T-helper 1 cell treated with Interleukin-12 subunit alpha and Interleukin-12 subunit beta and Interleukin-4 antibody, amounts not matched to agents 30 μg/mL and 1 μg/mL, for 36 hours (primary cell): Measurements from ENCODE around the gene ZNRF3.
"Not testable (repeated sequence)": the region's sequence is repeated elsewhere in the genome, so short reads cannot be mapped to it uniquely, and the experiment has no call there.

Source experiments
- H3K27ac Mint-ChIP-seq: one replicate; pipeline ENCODE4 v1.8.0; 2021; ENCODE audit warnings: mild to moderate bottlenecking, mixed read lengths
- H3K27me3 Mint-ChIP-seq: one replicate; pipeline ENCODE4 v1.8.0; 2021; ENCODE audit warnings: low read depth, mixed read lengths
- H3K36me3 Mint-ChIP-seq: one replicate; pipeline ENCODE4 v1.8.0; 2021; ENCODE audit warnings: low read depth, mixed read lengths
- H3K4me1 Mint-ChIP-seq: one replicate; pipeline ENCODE4 v1.8.0; 2021; ENCODE audit warnings: low read depth, mixed read lengths
- H3K4me3 Mint-ChIP-seq: one replicate; pipeline ENCODE4 v1.8.0; 2021; ENCODE audit warnings: mild to moderate bottlenecking, moderate library complexity, mixed read lengths
- H3K9me3 Mint-ChIP-seq: one replicate; pipeline ENCODE4 v1.8.0; 2021; ENCODE audit warnings: mixed read lengths

The ZNRF3 gene

DNA sequence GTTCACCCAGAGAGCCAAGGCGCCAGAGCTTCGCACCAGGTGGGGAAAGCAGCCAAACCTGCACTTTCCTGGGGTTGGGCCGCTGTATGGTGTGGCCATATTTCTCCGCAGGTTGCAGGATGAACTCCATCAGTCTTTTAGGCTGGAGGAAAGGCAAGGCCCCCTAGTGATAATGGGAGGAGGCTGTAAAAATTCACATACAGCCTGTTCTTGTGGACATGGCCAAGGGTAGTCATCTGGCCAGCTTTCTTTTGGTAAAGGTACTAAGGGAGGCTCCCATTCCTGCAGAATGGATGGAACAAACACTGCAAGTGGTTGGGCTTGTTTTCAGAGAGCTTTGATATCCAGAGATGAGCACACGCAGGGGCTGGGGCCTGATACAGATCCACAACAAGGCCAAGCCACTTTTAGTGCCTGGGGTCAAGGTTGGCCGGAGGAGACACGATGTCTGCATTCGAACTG is 148.7 kb downstream of the ZNRF3 start:
- peaks cover 75% of the 10 kb centered on the region for H3K27me3 Mint-ChIP-seq
- no peak overlapping the region for H3K27ac Mint-ChIP-seq
- H3K4me1 Mint-ChIP-seq: peaks cover 3% of the 10 kb centered on the region
- H3K9me3 Mint-ChIP-seq: no peaks in the 10 kb centered on the region
- no peak overlapping the region for H3K4me3 Mint-ChIP-seq
- no peaks in the 10 kb centered on the region for H3K36me3 Mint-ChIP-seq

DNA sequence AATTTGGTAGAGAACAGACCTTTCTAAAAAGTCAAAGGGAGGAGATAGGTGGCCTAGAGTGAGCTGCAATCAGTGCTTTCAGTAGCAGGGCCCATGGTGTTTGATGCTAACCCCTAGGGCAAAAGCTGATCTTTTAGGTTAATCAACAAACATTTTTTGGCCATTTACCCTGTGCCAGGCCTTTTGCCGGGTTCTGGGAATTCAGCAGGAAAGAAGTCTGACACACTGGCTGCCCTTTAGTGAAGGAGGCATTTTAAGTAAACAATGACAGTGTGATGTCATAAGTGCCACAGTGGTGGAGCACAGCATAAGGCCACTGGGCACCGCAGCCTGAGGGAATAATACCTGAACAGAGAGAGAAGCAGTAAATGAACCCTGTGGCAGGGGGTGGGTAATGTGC is 149.2 kb downstream of the ZNRF3 start:
- Mint-ChIP-seq H3K27ac (no peak overlapping the region), H3K27me3 (peaks cover 72% of the 10 kb centered on the region)

GRCh38 chr22:29037340-29037932 is 154.1 kb downstream of the ZNRF3 start:
- H3K4me1 Mint-ChIP-seq: no peaks in the 10 kb centered on the region
- H3K36me3 Mint-ChIP-seq: no peaks in the 10 kb centered on the region
- no peak overlapping the region for H3K27ac Mint-ChIP-seq
- no peak overlapping the region for H3K4me3 Mint-ChIP-seq
- H3K27me3 Mint-ChIP-seq: peaks cover 35% of the 10 kb centered on the region
- H3K9me3 Mint-ChIP-seq: no peaks in the 10 kb centered on the region

More for the DNA sequence above, 149.2 kb downstream of the ZNRF3 start:
- Mint-ChIP-seq H3K9me3 (no peaks in the 10 kb centered on the region), H3K4me1 (peaks cover 3% of the 10 kb centered on the region), H3K4me3 (no peak overlapping the region), H3K36me3 (no peaks in the 10 kb centered on the region)

GRCh38 chr22:29039148-29039547 is 155.8 kb downstream of the ZNRF3 start:
- no peak overlapping the region for H3K27ac Mint-ChIP-seq
- no peaks in the 10 kb centered on the region for H3K4me1 Mint-ChIP-seq

GRCh38 chr22:29039684-29040083 is 156.3 kb downstream of the ZNRF3 start:
- not testable (repeated sequence) for H3K27ac Mint-ChIP-seq, H3K4me1 Mint-ChIP-seq, H3K36me3 Mint-ChIP-seq, H3K4me3 Mint-ChIP-seq, H3K9me3 Mint-ChIP-seq
- H3K27me3 Mint-ChIP-seq: peaks cover 15% of the 10 kb centered on the region

More at GRCh38 chr22:29039148-29039547, 155.8 kb downstream of the ZNRF3 start:
- Mint-ChIP-seq H3K36me3 (no peaks in the 10 kb centered on the region), H3K27me3 (peaks cover 20% of the 10 kb centered on the region), H3K9me3 (no peaks in the 10 kb centered on the region), H3K4me3 (no peak overlapping the region)

DNA sequence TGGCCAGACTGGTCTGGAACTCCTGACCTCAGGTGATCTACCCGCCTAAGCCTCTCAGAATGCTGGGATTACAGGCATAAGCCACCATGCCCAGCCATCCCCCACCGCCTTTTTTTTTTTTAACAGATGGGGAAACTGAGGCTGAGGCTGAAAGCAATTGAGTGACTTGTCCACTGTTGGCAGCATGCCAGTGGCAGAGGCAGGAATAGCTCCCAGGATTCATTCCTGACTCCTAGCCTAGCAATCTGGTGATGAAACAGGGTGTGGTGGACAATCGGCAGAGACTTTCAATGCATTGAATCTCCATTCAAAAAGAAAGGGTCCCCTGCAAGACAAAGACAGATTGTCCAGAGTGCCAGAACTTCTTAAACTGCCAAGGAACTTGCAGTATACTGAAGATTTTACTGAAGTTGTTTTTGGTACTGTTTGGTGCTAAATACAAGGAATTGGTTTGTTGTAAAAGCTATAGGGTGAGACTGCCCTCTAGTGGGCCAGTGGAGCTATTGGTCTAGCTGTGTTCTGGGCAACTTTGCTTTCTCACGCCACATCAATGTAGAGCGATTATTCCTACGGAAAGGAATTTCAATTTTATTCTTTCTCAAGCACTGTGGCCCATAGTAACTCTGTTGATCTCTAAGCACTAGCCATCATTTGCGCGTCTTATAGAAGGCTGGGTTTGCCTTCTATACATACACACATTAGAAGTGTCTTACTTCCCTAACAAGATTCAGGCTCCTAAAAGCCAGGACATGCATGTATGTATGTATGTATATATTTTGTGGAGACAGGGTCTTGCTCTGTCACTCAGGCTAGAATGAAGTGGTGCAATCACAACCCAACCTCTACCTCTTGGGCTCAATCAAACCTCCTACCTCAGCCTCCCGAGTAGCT is 157.3 kb downstream of the ZNRF3 start:
- Mint-ChIP-seq H3K27ac (no peak overlapping the region), H3K36me3 (no peaks in the 10 kb centered on the region), H3K27me3 (peaks cover 14% of the 10 kb centered on the region), H3K9me3 (no peaks in the 10 kb centered on the region), H3K4me3 (no peak overlapping the region), H3K4me1 (no peaks in the 10 kb centered on the region)

GRCh38 chr22:29041408-29041807 is 158.0 kb downstream of the ZNRF3 start:
- Mint-ChIP-seq H3K9me3 (no peaks in the 10 kb centered on the region), H3K27me3 (peaks cover 9% of the 10 kb centered on the region)

DNA sequence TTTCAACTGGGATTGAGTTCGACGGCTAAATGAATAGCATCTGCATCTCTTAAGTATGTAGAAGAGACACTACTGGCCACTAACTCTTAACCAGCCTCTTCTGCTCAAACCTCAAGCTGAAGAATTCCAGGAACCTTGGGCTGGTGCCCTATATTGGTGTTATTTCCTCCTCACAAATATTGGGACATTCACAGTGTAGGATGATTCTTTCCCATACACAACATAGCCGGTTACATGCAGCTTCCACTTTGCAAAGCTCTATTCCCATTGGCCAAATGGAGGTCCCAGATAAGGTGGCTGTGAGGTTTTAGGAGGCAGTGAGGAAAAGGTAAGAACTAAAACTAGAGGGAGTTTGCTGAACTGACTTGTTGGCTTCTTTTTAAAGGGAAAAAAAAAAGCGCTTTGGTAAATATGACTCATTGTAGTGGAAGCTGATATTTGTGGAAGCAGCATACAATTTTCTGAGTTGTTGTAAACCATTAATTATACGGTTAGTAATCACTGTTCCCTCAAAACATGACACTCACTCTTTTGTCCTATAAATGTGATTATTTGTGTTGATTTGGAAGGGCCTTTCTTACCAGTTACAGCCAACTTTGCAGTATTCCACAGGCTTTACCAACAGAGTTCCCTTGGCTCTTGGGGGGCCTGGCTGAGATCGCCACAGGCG is 160.7 kb downstream of the ZNRF3 start:
- Mint-ChIP-seq H3K4me3 (no peak overlapping the region), H3K27me3 (peaks cover 5% of the 10 kb centered on the region), H3K9me3 (no peaks in the 10 kb centered on the region), H3K36me3 (no peaks in the 10 kb centered on the region), H3K4me1 (no peaks in the 10 kb centered on the region), H3K27ac (no peak overlapping the region)

More at GRCh38 chr22:29041408-29041807, 158.0 kb downstream of the ZNRF3 start:
- Mint-ChIP-seq H3K27ac (no peak overlapping the region), H3K4me1 (no peaks in the 10 kb centered on the region), H3K4me3 (no peak overlapping the region), H3K36me3 (no peaks in the 10 kb centered on the region)

DNA sequence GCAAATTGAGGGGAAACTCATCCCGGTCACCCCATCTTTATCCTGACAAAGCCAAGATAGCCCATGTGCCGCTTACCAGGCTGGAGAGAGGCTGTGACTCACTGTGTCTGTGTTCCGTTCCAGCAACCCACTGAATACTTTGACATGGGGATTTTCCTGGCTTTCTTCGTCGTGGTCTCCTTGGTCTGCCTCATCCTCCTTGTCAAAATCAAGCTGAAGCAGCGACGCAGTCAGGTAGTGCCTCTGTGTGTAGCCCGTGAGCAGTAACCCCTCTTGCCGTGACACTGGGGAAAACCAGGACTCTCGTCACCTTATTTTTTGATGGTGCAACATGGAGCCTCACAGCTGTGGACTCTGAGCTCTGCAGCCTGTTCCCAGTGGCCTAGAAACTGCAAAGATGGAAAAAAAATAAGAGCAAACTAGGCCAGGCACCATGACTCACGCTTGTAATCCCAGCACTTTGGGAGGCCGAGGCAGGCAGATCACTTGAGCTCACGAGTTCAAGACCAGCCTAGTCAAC is 161.3 kb downstream of the ZNRF3 start:
- Mint-ChIP-seq H3K4me1 (no peaks in the 10 kb centered on the region), H3K27me3 (no peaks in the 10 kb centered on the region), H3K9me3 (no peaks in the 10 kb centered on the region), H3K27ac (no peak overlapping the region), H3K4me3 (no peak overlapping the region), H3K36me3 (no peaks in the 10 kb centered on the region)

DNA sequence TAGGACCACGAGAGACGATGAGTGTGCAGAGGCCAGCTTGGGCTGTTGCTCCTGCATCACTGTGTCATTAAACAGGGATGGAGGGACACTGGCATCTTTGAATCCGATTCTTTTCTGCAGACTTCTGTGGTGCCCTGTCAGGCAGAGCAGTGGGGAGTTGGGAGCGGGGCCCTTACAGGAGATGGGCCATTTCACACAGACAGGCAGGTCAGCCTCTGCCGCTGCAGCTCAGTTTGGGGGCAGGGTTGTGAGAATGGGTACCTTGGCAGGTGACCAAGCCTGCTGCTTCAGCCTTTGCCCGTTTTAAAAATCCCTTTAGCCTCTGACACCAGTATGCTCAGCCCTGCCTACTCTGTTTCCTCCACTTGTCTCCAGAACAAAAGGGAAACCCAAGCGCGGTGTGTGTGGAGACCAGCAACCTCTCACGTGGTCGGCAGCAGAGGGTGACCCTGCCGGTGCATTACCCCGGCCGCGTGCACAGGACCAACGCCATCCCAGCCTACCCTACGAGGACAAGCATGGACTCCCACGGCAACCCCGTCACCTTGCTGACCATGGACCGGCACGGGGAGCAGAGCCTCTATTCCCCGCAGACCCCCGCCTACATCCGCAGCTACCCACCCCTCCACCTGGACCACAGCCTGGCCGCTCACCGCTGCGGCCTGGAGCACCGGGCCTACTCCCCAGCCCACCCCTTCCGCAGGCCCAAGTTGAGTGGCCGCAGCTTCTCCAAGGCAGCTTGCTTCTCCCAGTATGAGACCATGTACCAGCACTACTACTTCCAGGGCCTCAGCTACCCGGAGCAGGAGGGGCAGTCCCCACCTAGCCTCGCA is 165.7 kb downstream of the ZNRF3 start:
- H3K4me1 Mint-ChIP-seq: no peaks in the 10 kb centered on the region
- no peaks in the 10 kb centered on the region for H3K9me3 Mint-ChIP-seq
- no peaks in the 10 kb centered on the region for H3K27me3 Mint-ChIP-seq
- no peak overlapping the region for H3K27ac Mint-ChIP-seq
- H3K4me3 Mint-ChIP-seq: no peak overlapping the region
- no peaks in the 10 kb centered on the region for H3K36me3 Mint-ChIP-seq

DNA sequence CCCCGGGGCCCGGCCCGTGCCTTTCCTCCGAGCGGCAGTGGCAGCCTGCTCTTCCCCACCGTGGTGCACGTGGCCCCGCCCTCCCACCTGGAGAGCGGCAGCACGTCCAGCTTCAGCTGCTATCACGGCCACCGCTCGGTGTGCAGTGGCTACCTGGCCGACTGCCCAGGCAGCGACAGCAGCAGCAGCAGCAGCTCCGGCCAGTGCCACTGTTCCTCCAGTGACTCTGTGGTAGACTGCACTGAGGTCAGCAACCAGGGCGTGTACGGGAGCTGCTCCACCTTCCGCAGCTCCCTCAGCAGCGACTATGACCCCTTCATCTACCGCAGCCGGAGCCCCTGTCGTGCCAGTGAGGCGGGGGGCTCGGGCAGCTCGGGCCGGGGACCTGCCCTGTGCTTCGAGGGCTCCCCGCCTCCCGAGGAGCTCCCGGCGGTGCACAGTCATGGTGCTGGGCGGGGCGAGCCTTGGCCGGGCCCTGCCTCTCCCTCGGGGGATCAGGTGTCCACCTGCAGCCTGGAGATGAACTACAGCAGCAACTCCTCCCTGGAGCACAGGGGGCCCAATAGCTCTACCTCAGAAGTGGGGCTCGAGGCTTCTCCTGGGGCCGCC is 166.4 kb downstream of the ZNRF3 start:
- Mint-ChIP-seq H3K4me1 (no peaks in the 10 kb centered on the region), H3K36me3 (no peaks in the 10 kb centered on the region), H3K27me3 (peaks cover 1% of the 10 kb centered on the region), H3K4me3 (no peak overlapping the region), H3K27ac (no peak overlapping the region), H3K9me3 (no peaks in the 10 kb centered on the region)

DNA sequence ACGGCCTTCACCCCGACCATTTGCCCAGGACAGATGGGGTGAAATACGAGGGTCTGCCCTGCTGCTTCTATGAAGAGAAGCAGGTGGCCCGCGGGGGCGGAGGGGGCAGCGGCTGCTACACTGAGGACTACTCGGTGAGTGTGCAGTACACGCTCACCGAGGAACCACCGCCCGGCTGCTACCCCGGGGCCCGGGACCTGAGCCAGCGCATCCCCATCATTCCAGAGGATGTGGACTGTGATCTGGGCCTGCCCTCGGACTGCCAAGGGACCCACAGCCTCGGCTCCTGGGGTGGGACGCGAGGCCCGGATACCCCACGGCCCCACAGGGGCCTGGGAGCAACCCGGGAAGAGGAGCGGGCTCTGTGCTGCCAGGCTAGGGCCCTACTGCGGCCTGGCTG is 167.1 kb downstream of the ZNRF3 start:
- no peaks in the 10 kb centered on the region for H3K9me3 Mint-ChIP-seq
- H3K4me1 Mint-ChIP-seq: no peaks in the 10 kb centered on the region
- peaks cover 4% of the 10 kb centered on the region for H3K27me3 Mint-ChIP-seq
- H3K27ac Mint-ChIP-seq: no peak overlapping the region
- H3K36me3 Mint-ChIP-seq: no peaks in the 10 kb centered on the region
- H3K4me3 Mint-ChIP-seq: no peak overlapping the region

- no peaks in the 10 kb centered on the region for H3K9me3 Mint-ChIP-seq
- H3K27me3 Mint-ChIP-seq: peaks cover 15% of the 10 kb centered on the region
- no peaks in the 10 kb centered on the region for H3K4me1 Mint-ChIP-seq
- no peaks in the 10 kb centered on the region for H3K36me3 Mint-ChIP-seq
- no peak overlapping the region for H3K4me3 Mint-ChIP-seq
- H3K27ac Mint-ChIP-seq: no peak overlapping the region
These were observed 169.8 kb downstream of the ZNRF3 start for GRCh38 chr22:29053048-29053702.
